ENCODE data around the gene HSF5.

DNA sequence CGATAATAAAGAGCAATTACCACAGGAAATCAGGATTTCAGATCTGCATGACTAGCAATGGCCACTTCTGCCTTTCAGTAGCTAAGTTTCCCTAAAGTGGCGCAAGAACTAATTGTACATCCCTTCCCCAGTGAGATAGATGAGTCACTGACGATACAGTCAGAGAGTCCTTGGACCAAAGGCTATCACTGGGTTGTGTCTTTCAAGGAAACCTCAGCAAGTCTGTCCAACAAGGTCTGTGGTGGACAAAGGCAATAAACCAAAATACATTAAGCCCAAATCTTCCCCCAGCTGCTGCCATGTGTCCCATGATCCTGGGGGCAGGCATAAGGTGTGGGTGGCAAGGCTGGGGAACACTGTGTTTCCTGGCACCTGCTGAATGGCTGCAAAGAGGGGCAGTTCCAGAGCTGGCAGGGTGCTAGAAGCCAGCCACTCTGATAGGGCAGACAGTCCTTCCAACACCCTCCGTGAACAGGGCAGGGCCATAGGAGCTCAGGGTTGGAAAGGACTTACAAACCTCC is 46.8 kb upstream of the HSF5 start:
- TF ChIP-seq POLR2AphosphoS5 (IDR thresholded peaks at IDR 0.05): no peak
- TF ChIP-seq, protein P1, sequence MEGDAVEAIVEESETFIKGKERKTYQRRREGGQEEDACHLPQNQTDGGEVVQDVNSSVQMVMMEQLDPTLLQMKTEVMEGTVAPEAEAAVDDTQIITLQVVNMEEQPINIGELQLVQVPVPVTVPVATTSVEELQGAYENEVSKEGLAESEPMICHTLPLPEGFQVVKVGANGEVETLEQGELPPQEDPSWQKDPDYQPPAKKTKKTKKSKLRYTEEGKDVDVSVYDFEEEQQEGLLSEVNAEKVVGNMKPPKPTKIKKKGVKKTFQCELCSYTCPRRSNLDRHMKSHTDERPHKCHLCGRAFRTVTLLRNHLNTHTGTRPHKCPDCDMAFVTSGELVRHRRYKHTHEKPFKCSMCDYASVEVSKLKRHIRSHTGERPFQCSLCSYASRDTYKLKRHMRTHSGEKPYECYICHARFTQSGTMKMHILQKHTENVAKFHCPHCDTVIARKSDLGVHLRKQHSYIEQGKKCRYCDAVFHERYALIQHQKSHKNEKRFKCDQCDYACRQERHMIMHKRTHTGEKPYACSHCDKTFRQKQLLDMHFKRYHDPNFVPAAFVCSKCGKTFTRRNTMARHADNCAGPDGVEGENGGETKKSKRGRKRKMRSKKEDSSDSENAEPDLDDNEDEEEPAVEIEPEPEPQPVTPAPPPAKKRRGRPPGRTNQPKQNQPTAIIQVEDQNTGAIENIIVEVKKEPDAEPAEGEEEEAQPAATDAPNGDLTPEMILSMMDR (IDR thresholded peaks at IDR 0.05): no peak
- no peak for TF ChIP-seq EP300 (IDR thresholded peaks at IDR 0.05)
- TF ChIP-seq POLR2A (IDR thresholded peaks at IDR 0.05): no peak
